ENCODE measurements around the gene HECTD2. TPM values are rescaled to one million over a fixed set of nuclear protein-coding genes. Genes with fewer than 3 reads are reported as not detected.
"Not testable (repeated sequence)": the region's sequence is repeated elsewhere in the genome, so short reads cannot be mapped to it uniquely, and the experiment has no call there.

Gene HECTD2
- polyA plus RNA-seq, 1 donor = 14.5 TPM

DNA sequence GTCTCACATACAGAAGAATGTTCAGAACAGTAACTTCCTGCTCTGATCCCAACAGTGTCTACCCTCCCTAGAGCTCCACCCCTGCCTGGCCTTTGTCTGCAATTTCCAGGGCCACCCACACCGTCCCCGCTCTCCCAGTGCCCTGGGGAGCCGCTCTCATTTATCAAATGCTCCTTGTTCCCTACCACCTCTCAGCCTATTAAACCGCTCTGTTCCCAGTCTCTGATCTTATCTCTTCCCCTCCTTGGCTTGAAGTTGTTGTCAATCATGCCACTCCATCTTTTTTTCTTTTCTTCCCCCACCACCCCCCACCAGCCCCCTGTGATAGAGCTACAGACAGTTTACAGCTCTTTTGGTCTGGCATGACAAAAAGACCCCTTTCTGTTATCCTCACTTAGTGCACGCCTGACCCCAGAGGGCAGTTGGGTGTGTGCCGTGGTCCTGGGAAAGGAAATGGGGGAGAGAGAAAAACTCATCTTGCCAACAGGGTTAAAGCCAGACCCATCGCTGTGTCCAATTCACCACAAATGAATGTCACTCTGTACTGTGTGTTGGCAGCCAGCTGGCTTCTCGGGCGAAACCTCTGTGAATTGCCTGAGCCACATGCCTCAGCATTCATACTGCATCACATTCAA lies 28.8 kb upstream of the HECTD2 start:
- WGBS (ENCODE audit: insufficient coverage, low lambda C conversion rate) = 0% methylated on average over 3 of the region's 9 CpGs

DNA sequence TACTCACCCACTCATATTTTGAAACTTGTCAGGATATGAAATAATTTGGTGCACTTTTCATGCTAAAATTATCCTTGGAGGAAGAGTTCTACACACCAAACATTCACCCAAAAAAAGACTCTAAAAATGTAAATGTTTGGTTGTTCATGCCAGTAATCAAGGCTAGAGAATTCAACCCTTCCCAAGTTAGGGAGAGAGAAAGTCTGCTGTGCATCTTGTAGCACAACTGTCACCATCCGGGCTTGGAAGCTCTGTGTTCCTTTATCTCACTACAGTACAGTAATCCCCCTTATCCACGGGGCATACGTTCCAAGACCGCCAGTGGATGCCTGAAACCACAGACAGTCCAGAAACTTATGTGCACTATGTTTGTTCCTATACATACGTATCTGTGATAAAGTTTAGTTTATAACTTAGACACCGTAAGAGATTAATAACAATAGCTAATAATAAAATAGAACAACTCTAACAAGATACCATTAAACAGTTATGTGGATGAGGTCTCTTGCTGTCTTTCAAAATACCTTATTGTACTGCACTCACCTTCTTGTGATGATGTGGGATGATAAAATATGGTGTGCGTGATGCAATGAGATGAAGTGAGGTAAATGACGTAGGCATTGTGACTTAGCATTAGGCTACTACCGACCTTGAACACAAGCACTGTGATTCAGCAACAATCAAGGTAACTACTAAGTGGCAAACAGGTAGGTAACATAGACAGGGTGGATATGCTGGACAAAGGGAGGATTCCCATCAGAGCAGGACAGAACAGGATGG lies 24.6 kb upstream of the HECTD2 start:
- DNase-seq = no peak
- Histone ChIP-seq H3K4me1 (ENCODE audit: control insufficient read depth, insufficient read depth, low read length) (no peaks in the 10 kb centered on the region), H3K9me3 (ENCODE audit: control insufficient read depth, low read depth, low read length) (no peaks in the 10 kb centered on the region), H3K36me3 (ENCODE audit: control insufficient read depth, insufficient read depth, low read length) (no peaks in the 10 kb centered on the region), H3K27ac (ENCODE audit: low read length) (no peak overlapping the region), H3K4me3 (ENCODE audit: low read length) (no peak overlapping the region), H3K27me3 (ENCODE audit: control insufficient read depth, insufficient read depth, low read length) (peaks cover 4% of the 10 kb centered on the region)
- 75% methylated on average over 4 of the region's 9 CpGs for WGBS (ENCODE audit: insufficient coverage, low lambda C conversion rate)

More for the DNA sequence above, 28.8 kb upstream of the HECTD2 start:
- no peaks in the 10 kb centered on the region for H3K36me3 ChIP-seq (ENCODE audit: control insufficient read depth, insufficient read depth, low read length)
- no peak overlapping the region for H3K27ac ChIP-seq (ENCODE audit: low read length)
- DNase-seq = peak in 1 of 2 donors; percentile 35
- no peaks in the 10 kb centered on the region for H3K4me1 ChIP-seq (ENCODE audit: control insufficient read depth, insufficient read depth, low read length)
- no peaks in the 10 kb centered on the region for H3K9me3 ChIP-seq (ENCODE audit: control insufficient read depth, low read depth, low read length)
- no peak overlapping the region for H3K4me3 ChIP-seq (ENCODE audit: low read length)
- no peaks in the 10 kb centered on the region for H3K27me3 ChIP-seq (ENCODE audit: control insufficient read depth, insufficient read depth, low read length)

DNA sequence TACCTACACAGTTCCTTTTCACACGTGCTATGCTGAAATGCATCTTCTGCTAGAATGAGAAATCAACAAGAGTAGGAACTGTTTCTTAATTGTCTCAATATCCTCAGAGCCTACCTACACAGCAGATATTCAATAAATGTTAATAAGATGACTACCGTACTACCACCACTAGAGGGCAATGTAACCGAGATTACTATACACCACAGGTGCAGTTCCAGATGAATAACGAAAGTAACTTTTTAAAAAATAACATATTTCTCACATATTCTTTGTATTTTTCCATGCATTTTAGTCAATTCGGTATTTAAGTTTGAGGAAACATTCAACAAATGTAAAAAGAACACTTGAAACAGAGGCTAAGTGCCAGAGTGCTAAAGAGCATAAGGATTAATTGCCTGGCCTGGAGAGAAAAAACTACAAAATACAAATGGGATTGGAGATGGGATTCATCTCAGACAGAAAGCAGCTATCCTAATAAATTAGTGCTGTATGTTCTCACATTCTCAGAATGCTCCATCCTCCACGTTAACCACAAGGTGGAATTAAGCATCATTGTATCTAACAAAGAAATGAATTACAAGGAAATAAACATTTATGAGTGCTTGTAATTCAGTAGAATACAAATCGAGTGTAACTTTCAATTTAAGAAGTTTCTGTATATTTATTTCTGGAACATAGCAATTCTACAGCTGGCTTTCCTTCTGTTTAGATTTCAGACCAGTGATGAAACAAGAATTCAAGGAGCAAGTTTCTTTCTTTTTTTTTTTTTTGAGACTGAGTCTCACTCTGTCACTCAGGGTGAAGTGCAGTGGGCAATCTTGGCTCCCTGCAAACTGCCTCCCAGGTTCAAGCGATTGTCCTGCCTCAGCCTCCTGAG lies 20.3 kb upstream of the HECTD2 start:
- no peaks in the 10 kb centered on the region for H3K36me3 ChIP-seq (ENCODE audit: control insufficient read depth, insufficient read depth, low read length)
- H3K27me3 ChIP-seq (ENCODE audit: control insufficient read depth, insufficient read depth, low read length) = peaks cover 4% of the 10 kb centered on the region
- peak; percentile 55 to 59 for DNase-seq
- no peaks in the 10 kb centered on the region for H3K4me1 ChIP-seq (ENCODE audit: control insufficient read depth, insufficient read depth, low read length)
- no peak overlapping the region for H3K4me3 ChIP-seq (ENCODE audit: low read length)
- no peaks in the 10 kb centered on the region for H3K9me3 ChIP-seq (ENCODE audit: control insufficient read depth, low read depth, low read length)
- no peak overlapping the region for H3K27ac ChIP-seq (ENCODE audit: low read length)
- WGBS (ENCODE audit: insufficient coverage, low lambda C conversion rate) = 18% methylated on average over 6 of the region's 8 CpGs

DNA sequence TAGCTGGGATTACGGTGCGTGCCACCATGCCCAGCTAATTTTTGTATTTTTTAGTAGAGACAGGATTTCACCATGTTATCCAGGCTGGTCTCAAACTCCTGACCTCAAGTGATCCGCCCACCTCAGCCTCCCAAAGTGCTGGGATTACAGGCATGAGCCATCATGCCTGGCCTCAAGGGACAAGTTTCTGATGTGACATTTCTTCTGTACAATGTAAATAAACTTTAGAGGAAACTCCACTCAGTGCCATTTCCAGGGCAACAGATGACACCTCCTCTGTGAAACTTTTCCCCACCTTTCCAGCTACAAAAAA lies 19.7 kb upstream of the HECTD2 start:
- DNase-seq; H3K27ac ChIP-seq (ENCODE audit: low read length); H3K36me3 ChIP-seq (ENCODE audit: control insufficient read depth, insufficient read depth, low read length); H3K4me3 ChIP-seq (ENCODE audit: low read length); H3K27me3 ChIP-seq (ENCODE audit: control insufficient read depth, insufficient read depth, low read length); H3K4me1 ChIP-seq (ENCODE audit: control insufficient read depth, insufficient read depth, low read length); H3K9me3 ChIP-seq (ENCODE audit: control insufficient read depth, low read depth, low read length): not testable (repeated sequence)
- WGBS (ENCODE audit: insufficient coverage, low lambda C conversion rate) = no CpG with 5 or more reads among the region's 3 CpGs

DNA sequence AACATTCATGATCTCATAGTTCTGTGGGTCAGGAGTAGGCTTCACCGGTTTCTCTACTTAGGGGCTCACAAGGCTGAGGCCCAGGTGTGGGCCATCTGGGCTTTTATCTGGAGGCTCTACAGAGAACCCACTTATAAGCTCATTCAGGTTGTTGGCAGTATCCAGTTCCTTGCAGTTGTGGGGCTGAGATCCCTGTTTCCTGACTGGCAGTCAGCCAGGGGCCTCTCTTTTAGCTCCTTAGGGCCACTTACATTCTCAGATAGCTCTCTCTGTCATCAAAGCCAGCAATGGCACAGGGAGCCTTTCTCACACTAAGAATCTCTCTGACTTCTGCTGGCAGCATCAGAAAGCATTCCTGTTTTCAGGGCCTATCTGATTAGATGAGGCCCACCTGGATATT lies 18.2 kb upstream of the HECTD2 start:
- no peak for DNase-seq
- no CpG with 5 or more reads among the region's 1 CpG for WGBS (ENCODE audit: insufficient coverage, low lambda C conversion rate)
- no peaks in the 10 kb centered on the region for H3K9me3 ChIP-seq (ENCODE audit: control insufficient read depth, low read depth, low read length)

DNA sequence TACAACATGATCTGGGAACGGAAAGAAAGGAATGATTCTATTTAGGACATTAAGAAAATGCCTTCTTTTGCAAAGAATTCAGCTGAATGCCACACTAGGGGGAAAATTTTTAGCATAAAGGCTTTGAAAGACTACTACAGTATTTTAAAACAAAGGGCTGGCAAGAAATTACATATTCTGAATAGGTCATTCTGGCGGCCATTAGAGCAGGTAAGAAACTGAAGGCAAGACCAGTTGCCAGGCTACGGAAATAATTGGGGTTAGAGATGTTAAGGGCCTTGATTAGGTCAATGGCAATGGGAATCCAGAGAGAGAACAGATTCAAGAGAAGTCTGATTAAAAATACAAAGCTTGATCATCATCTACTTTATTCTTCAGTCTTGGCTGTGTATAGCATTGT lies 3.8 kb upstream of the HECTD2 start:
- H3K27ac ChIP-seq (ENCODE audit: low read length) = no peak overlapping the region
- peaks cover 2% of the 10 kb centered on the region for H3K4me1 ChIP-seq (ENCODE audit: control insufficient read depth, insufficient read depth, low read length)
- H3K36me3 ChIP-seq (ENCODE audit: control insufficient read depth, insufficient read depth, low read length) = no peaks in the 10 kb centered on the region
- H3K27me3 ChIP-seq (ENCODE audit: control insufficient read depth, insufficient read depth, low read length) = no peaks in the 10 kb centered on the region
- H3K4me3 ChIP-seq (ENCODE audit: low read length) = no peak overlapping the region
- no peak for DNase-seq
- no peaks in the 10 kb centered on the region for H3K9me3 ChIP-seq (ENCODE audit: control insufficient read depth, low read depth, low read length)
- WGBS (ENCODE audit: insufficient coverage, low lambda C conversion rate) = 100% methylated on average over 3 of the region's 3 CpGs

More for the DNA sequence above, 18.2 kb upstream of the HECTD2 start:
- no peaks in the 10 kb centered on the region for H3K4me1 ChIP-seq (ENCODE audit: control insufficient read depth, insufficient read depth, low read length)
- no peaks in the 10 kb centered on the region for H3K36me3 ChIP-seq (ENCODE audit: control insufficient read depth, insufficient read depth, low read length)
- no peak overlapping the region for H3K4me3 ChIP-seq (ENCODE audit: low read length)
- H3K27ac ChIP-seq (ENCODE audit: low read length) = no peak overlapping the region
- H3K27me3 ChIP-seq (ENCODE audit: control insufficient read depth, insufficient read depth, low read length) = peaks cover 4% of the 10 kb centered on the region

DNA sequence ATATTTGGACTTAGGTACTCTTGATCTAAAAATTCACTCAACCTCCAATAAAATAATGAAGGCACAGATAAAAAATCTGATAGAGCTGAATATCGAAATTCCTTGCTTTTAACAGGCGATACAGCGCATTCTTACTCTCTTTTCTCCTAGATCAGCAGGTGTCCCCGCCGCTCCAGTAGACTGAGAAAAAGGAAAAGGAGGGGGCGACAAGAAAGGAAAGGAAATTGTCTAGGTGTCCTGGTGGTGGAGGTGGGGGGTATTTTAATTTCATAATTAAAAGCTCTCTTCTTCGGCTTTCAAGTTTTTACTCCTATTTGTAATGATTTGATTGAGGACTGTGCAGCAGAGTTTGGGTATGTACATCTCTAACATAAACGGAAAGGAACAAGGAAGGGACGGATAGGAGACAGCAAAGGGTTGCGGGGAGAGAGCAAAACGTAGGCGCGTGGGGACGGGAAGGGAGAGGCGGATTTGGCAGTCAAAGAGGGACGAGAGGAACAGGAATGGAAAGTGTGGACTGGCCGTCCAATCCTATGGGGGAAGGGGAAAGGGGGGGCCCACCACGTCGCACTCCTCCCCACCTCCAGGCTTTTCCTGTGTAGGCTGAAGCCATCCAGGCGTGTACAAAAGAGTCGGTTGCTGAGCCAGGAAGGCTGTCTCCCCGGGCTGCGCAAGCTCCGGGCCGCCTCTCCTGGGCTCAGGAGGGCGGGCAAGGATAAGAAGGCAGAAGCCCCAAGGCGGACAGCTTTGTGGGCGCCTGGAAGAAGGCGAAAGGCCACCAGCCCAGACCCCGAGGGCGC lies 875 bp upstream of the HECTD2 start:
- peak overlapping the region; percentile 99 for H3K27ac ChIP-seq (ENCODE audit: low read length)
- peaks cover 7% of the 10 kb centered on the region for H3K4me1 ChIP-seq (ENCODE audit: control insufficient read depth, insufficient read depth, low read length)
- DNase-seq = peak; percentile 70 to 91
- H3K4me3 ChIP-seq (ENCODE audit: low read length) = peak overlapping the region; percentile 84
- H3K9me3 ChIP-seq (ENCODE audit: control insufficient read depth, low read depth, low read length) = no peaks in the 10 kb centered on the region
- 0% methylated on average over 1 of the region's 31 CpGs for WGBS (ENCODE audit: insufficient coverage, low lambda C conversion rate)
- no peaks in the 10 kb centered on the region for H3K27me3 ChIP-seq (ENCODE audit: control insufficient read depth, insufficient read depth, low read length)
- no peaks in the 10 kb centered on the region for H3K36me3 ChIP-seq (ENCODE audit: control insufficient read depth, insufficient read depth, low read length)

DNA sequence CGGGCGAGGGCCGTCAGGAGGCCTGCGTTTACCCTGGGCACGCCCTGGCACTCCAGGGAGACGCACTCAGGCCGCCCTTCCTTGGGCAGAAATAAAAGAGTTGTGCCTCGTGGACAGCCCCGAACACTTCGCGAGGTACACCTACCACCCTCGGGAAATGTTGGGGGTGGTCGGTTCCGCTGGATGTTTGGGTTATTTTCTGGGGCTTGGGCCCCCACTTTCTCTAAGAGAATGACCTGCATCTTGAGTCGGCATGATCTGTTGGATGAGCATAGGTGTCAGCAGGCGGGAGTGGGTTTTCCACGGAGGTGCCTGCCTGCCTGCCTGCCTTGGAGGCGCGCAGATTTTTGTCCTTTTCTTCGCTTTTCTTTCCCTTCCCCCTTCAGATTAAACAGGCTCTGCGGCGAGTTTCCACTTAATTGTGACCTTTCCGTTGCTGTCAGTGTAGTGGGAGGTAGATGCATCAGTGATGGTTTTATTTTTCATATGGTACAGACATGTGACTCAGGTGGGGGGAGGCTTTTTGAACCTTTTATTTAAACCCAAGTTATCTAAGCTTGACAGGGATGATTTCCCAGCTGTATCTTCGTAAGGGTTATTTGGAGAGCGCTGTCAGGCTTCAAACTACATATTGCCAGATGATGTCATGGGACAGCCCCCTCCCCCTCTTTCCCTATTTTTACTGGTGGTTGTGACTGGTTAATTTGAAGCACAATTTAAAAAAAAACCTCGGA lies 661 bp downstream of the HECTD2 start:
- Histone ChIP-seq H3K27ac (ENCODE audit: low read length) (peak overlapping the region; percentile 67), H3K36me3 (ENCODE audit: control insufficient read depth, insufficient read depth, low read length) (no peaks in the 10 kb centered on the region), H3K4me1 (ENCODE audit: control insufficient read depth, insufficient read depth, low read length) (peaks cover 7% of the 10 kb centered on the region), H3K27me3 (ENCODE audit: control insufficient read depth, insufficient read depth, low read length) (no peaks in the 10 kb centered on the region), H3K4me3 (ENCODE audit: low read length) (peak overlapping the region; percentile 58), H3K9me3 (ENCODE audit: control insufficient read depth, low read depth, low read length) (no peaks in the 10 kb centered on the region)
- peak in 1 of 2 donors; percentile 5 for DNase-seq
- WGBS (ENCODE audit: insufficient coverage, low lambda C conversion rate) = no CpG with 5 or more reads among the region's 26 CpGs

DNA sequence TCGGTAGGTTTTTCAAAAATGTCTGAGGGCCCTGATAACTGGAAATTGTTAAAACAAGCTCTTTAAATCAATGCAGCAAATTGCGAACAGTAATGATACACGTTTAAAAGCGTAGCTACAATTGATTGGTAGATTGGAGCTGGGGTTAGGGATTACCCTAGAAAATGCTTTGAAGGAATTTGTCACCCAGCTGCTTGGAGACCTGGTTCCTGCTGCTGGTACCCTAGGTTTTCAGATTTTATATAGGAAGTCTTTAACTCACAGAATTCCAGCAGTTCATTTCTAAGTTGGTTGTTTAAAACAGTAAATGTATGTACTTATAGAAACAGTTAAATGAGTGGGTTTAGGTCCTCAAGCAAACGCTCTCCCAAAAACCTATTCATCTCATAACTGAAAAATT lies 1.5 kb downstream of the HECTD2 start:
- DNase-seq = no peak
- H3K9me3 ChIP-seq (ENCODE audit: control insufficient read depth, low read depth, low read length) = no peaks in the 10 kb centered on the region
- no peaks in the 10 kb centered on the region for H3K27me3 ChIP-seq (ENCODE audit: control insufficient read depth, insufficient read depth, low read length)
- peaks cover 7% of the 10 kb centered on the region for H3K4me1 ChIP-seq (ENCODE audit: control insufficient read depth, insufficient read depth, low read length)
- H3K4me3 ChIP-seq (ENCODE audit: low read length) = no peak overlapping the region
- H3K36me3 ChIP-seq (ENCODE audit: control insufficient read depth, insufficient read depth, low read length) = no peaks in the 10 kb centered on the region
- 60% methylated on average over 2 of the region's 5 CpGs for WGBS (ENCODE audit: insufficient coverage, low lambda C conversion rate)
- no peak overlapping the region for H3K27ac ChIP-seq (ENCODE audit: low read length)

Measured in large intestine (tissue), 3 donors.